GM18511 (cell line): ENCODE measurements around the gene FUT7.
"Not testable (repeated sequence)": the region's sequence is repeated elsewhere in the genome, so short reads cannot be mapped to it uniquely, and the experiment has no call there.

Experiments
- ATAC-seq: cut with Tn5 transposase; IDR thresholded peaks from one replicate; pipeline ENCODE4 v1.9.1; 2021; ENCODE audit warnings: mild to moderate bottlenecking, moderate library complexity; ENCODE audit not compliant: unreplicated experiment

Gene FUT7

GRCh38 chr9:137034039-137034708, 2.3 kb upstream of the FUT7 start:
- no peak for ATAC-seq

DNA sequence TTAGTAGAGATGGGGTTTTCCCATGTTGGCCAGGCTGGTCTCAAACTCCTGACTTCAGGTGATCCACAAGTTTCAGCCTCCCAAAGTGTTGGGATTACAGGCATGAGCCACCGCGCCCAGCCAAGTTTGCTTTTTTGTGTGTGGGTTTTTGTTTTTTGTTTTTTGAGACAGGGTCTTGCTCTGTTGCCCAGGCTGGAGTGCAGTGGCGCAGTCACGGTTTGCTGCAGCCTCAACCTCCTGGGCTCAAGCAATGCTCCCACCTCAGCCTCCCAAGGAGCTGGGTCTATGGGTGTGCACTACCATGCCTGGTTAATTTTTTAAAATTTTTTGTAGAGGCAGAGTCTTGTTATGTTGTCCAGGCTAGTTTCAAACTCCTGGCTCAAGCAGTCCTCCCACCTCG, 1.6 kb upstream of the FUT7 start:
- not testable (repeated sequence) for ATAC-seq

DNA sequence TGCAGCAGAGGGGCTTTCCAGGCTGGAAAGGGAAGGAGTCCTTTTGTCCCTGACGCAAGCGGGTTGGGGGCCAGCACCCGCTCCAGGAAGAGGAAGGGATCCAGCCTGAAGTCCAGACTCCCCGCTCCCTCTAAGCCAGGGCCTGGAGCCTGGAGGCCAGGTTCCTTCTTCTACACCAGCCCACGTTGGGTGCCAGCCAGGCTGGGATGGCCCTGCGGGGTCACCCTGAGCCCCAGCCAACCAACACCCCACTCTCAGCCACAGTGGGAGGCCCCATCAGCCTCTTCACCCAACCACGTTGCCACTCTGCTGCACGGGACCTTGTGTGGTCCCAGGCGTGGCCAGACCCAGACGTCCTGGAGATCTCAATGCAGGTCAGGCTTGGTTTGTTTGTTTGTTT, 970 bp upstream of the FUT7 start:
- ATAC-seq = no peak

- no peak for ATAC-seq
Observed at GRCh38 chr9:137030538-137031527, 1.1 kb downstream of the FUT7 start.

- no peak for ATAC-seq
Observed at GRCh38 chr9:137030006-137030405, 1.9 kb downstream of the FUT7 start.

GRCh38 chr9:137029058-137029936, 2.6 kb downstream of the FUT7 start:
- no peak for ATAC-seq

GRCh38 chr9:137028263-137029057, 3.4 kb downstream of the FUT7 start:
- ATAC-seq = peak; percentile 46

DNA sequence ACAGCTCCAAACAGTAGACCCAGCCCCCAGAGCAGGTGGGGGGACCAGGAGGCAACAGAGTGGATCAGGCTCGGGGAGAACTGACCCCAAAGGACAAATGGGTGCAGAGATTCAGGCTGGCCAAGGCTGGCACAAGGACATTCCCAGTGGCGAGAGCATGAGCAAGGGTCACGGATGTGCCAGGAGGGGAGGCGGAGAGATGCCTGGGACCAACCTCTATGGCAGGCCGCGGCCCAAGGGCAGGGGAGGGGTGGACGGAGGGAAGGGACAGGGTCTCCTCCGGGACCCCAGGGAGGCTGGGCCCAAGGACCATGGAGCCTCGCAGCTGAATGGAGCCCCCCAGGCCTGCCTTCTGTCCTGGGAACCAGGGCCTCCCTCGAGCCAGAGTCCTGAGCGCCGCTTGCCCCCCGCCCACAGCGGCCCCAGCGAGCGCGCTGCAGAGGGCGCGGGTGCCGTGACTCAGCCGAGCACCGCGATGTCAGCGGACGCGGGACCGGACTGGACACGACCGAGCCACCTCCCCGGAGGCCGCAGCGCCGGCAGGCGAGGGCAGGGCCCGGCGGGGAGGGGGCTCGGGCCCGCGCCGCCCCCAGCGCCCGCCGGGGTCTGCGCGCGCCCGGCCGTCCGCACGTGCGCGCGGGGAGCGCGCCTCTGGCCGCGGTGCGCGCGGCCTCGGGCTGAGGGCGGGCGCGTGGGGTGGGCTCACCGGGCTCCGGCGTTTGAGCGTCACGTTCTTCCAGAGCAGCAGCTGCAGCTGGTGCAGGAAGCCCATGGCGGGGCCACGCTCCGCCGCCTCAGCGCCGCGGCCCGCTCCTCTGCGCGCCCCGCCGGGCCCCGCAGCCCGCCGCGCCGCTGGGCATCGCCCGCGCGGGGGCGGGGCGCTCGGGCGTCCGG, 4.3 kb downstream of the FUT7 start, which contains the start of gene ABCA2:
ABCA2 (minus strand) TSS at position 869 of the 894 bp plus-strand sequence; CDS start at position 772, 97 bp downstream.
- no peak for ATAC-seq

- no peak for ATAC-seq
Observed at GRCh38 chr9:137026828-137027227, 5.1 kb downstream of the FUT7 start.

GRCh38 chr9:137026384-137026783, 5.5 kb downstream of the FUT7 start:
- ATAC-seq = no peak

- ATAC-seq = no peak
Observed at GRCh38 chr9:137025517-137025966, 6.3 kb downstream of the FUT7 start.

DNA sequence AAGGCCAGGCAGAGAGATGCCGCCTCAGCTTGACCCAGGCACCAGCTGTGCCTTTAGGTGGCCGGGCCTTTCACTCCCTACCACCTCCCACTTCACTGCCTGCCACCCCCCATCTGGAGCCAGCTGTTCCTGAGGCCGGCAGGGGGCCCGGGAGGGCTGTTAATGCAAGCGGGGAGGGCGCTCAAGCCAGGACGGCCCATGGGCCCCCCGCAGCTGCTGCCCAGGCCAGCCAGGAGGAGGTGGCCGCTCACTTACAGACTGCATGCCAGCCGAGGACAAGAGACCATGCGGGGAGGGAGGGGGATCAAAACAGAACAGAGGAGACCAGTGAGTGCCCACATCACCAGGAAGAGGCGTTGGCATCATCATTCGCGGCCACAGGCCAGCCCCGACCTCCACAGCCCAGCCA, 8.3 kb downstream of the FUT7 start:
- no peak for ATAC-seq

DNA sequence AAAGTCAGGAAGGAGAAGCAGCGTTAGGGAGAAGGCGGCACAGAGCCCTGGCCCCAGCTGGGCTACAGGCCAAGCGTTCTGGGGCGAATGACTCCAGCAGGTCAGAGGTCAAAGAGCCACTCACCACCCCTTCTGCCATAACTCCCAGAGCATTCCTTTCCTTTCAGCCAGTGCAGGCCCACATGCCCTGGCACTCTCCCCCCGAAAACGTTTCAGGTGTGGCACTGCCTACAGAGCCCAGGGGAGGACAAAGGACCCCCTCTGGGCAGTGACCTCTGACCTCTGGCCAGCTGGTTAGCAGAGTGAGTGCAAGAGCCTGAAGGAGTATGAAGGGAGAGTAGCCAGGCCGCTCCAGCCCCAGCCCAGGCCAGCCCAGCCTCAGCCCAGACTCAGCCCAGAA, 8.7 kb downstream of the FUT7 start:
- ATAC-seq = no peak

GRCh38 chr9:137022662-137023008, 9.3 kb downstream of the FUT7 start:
- ATAC-seq = no peak

DNA sequence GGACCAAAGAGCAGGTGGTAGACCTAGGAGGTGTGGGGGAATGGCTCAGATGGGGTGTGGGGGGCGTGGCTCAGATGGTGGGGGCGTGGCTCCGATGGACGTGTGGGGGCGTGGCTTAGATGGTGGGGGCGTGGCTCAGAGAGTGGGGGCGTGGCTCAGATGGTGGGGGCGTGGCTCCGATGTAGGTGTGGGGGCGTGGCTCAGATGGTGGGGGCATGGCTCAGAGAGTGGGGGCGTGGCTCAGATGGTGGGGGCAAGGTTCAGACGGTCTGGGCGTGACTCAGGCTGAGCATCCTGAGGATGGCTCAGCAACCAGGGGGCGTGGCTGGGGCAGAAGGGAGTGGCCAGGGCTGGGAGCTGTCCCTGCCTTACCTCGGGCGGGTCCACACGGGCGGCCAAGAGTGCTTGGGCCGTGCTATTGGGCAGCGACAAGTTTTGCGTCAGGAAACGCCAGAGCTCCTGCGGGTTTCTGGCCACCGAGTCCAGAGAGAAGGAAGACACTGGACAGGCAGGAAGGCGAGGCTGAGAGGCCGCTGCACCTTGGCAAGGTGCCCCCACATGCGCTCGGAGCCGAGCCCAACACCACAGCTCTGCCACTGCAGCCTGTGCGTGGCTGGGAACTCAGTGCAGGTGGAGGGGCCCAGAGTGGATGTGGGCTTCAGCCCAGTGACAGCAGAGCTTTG, 9.8 kb downstream of the FUT7 start:
- no peak for ATAC-seq

GRCh38 chr9:137021568-137021978, 10.3 kb downstream of the FUT7 start:
- no peak for ATAC-seq

DNA sequence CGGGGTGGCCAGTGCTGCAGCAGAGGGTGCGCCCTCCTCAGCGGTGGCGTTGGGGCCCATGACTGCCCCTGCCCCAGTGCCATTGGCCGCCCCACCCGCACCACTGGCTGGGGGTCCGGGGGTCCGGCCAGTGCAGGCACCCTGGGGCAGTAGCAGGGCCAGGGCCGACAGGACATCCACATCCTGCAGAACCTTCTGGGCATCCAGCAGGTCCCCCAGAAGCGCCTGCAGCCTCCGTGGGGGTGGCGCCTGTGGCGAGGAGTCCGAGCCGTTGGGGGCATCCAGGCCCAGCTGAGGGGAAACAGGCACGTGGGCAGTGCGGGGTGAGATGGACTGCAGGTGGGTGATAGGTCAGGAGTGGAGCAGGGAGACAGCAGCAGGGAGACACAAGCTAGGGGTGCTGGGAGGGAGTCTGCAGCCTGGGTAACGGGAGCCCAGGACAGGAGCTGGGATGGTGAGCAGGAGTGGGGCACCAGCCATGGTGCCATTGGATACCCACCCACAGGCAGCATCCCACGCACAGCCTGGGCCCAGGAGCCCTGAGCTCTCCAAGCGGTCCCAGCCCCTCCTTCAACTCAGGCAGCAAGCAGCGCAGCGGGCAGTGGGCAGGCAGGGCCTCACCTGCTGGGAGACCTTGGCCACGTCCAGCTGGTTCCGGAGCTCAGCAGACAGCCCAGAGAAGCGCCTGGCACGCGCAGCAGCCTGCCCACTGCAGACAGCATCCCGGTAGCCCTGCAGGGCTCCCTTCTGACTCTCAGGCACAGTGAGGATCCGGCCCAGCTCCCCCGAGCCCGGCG, 10.9 kb downstream of the FUT7 start:
- ATAC-seq = no peak
